ENCODE measurements around the gene SIRT3. TPM values are rescaled to one million over a fixed set of nuclear protein-coding genes. Genes with fewer than 3 reads are reported as not detected.

The SIRT3 gene
- total and polyA plus RNA-seq, 2 of the 4 experiments (the other 2 are of a cell fraction), result 5.4 to 18.6 TPM

- no peak for DNase-seq
- no peak overlapping the region for H2AK5ac ChIP-seq (ENCODE audit: low read depth, low read length)
- H3K14ac ChIP-seq (replicated peaks; ENCODE audit: low read depth, low read length), result no peak overlapping the region
- 80% methylated on average over 4 of the region's 13 CpGs; no CpG with 5 or more reads in 1 of the 2 experiments for WGBS, 2 experiments (ENCODE audit: extremely low coverage in 2 of 2, insufficient read length in 1 of 2)
- ChIA-PET POLR2A (ENCODE audit: unreplicated experiment) (interaction anchor here (0.6 kb wide), 1 partner anchor 31 kb away, joined by 3 read pairs; no protein-coding TSS in a partner anchor), CTCF (no interaction called here)
- peaks cover 12 to 39% of the 10 kb centered on the region in 2 experiments; a peak in 3 of 4 replicates for H3K79me1 ChIP-seq (ENCODE audit: low read depth in 1 of 2, low read length in 2 of 2)
- no peak for TF ChIP-seq USF2 (IDR thresholded peaks at IDR 0.05; ENCODE audit: low read depth, low read length)
- TF ChIP-seq MAZ (IDR thresholded peaks at IDR 0.05; ENCODE audit: borderline replicate concordance, low read depth, low read length), result no peak
- no peak for TF ChIP-seq RFX5 (IDR thresholded peaks at IDR 0.05; ENCODE audit: low read depth, low read length)
- no peak for TF ChIP-seq ELK1 (IDR thresholded peaks at IDR 0.05; ENCODE audit: borderline replicate concordance, low read depth, low read length)
- no peak for TF ChIP-seq RCOR1 (IDR thresholded peaks at IDR 0.05; ENCODE audit: insufficient replicate concordance, low read length)
- TF ChIP-seq CTCF (conservative IDR thresholded peaks at IDR 0.05; ENCODE audit: low read depth, low read length), result no peak
- TF ChIP-seq BHLHE40 (IDR thresholded peaks at IDR 0.05; ENCODE audit: low read depth, low read length), result no peak
- TF ChIP-seq MAFK (IDR thresholded peaks at IDR 0.05; ENCODE audit: low read depth, low read length), result no peak
- TF ChIP-seq RAD21 (IDR thresholded peaks at IDR 0.05; ENCODE audit: low read length), result no peak
- no peak for TF ChIP-seq NFE2L2 (IDR thresholded peaks at IDR 0.05; ENCODE audit: low read depth, low read length)
- no peak for TF ChIP-seq SMC3 (IDR thresholded peaks at IDR 0.05; ENCODE audit: low read depth, low read length)
- no peak for TF ChIP-seq CEBPB (IDR thresholded peaks at IDR 0.05; ENCODE audit: low read depth, low read length)
- no peak for TF ChIP-seq MXI1 (IDR thresholded peaks at IDR 0.05; ENCODE audit: borderline replicate concordance, low read depth, low read length)
- peaks cover 28% of the 10 kb centered on the region for H3K36me3 ChIP-seq (ENCODE audit: control insufficient read depth, insufficient read depth, low read length)
- H4K20me1 ChIP-seq (ENCODE audit: insufficient read depth, low read length), result peaks cover 32% of the 10 kb centered on the region
- H3K4me1 ChIP-seq (ENCODE audit: control insufficient read depth, insufficient read depth, low read length), result no peaks in the 10 kb centered on the region
- H2AFZ ChIP-seq (replicated peaks; ENCODE audit: low read length, poor library complexity), result no peak overlapping the region
- no peaks in the 10 kb centered on the region for H3K9me3 ChIP-seq (ENCODE audit: control insufficient read depth, insufficient read depth, low read length)
- H3K4ac ChIP-seq (ENCODE audit: low read depth, low read length), result no peak overlapping the region
- dilution Hi-C loops (cut with HindIII; ENCODE audit: low sequenced_read_pairs, unreplicated experiment), result no loop called here
- ATAC-seq (ENCODE audit: low read depth), result no peak; the same call in 1 of the 2 replicates
- no peak overlapping the region for H4K91ac ChIP-seq (ENCODE audit: insufficient read depth, low read depth, low read length)
- H4K8ac ChIP-seq (ENCODE audit: low read depth in 2 of 2, low read length in 2 of 2), result no peak overlapping the region
- H3K27me3 ChIP-seq (ENCODE audit: control insufficient read depth, insufficient read depth, low read length), result no peaks in the 10 kb centered on the region
- H2AK9ac ChIP-seq (replicated peaks; ENCODE audit: low read depth, low read length, poor library complexity), result no peak overlapping the region
- no TSS peak for BruUV-seq (replicated peaks)
- intact Hi-C loops (cut with micrococcal nuclease), result no loop called here
- no peak overlapping the region for H3K18ac ChIP-seq (ENCODE audit: low read depth, low read length)
- H3K4me3 ChIP-seq (ENCODE audit: insufficient read depth, low read depth, low read length), result no peak overlapping the region
- H2BK15ac ChIP-seq (ENCODE audit: low read depth, low read length), result no peak overlapping the region
- H2BK5ac ChIP-seq (ENCODE audit: low read depth, low read length, poor library complexity, severe bottlenecking), result no peak overlapping the region
- no peak overlapping the region for H3K23ac ChIP-seq (ENCODE audit: low read depth, low read length)
- no peak overlapping the region for H3K56ac ChIP-seq (ENCODE audit: extremely low read depth, insufficient read depth, low read length)
- H2BK120ac ChIP-seq (ENCODE audit: low read depth, low read length), result no peak overlapping the region
- H3K9me1 ChIP-seq (ENCODE audit: insufficient read depth, low read length), result peaks cover 20% of the 10 kb centered on the region
- no peak overlapping the region for H4K5ac ChIP-seq (ENCODE audit: low read depth, low read length)
- H2BK20ac ChIP-seq (ENCODE audit: low read depth, low read length), result no peak overlapping the region
- H3K9ac ChIP-seq (ENCODE audit: low read depth, low read length), result no peak overlapping the region
- no peak overlapping the region for H3K27ac ChIP-seq (ENCODE audit: insufficient read depth, low read length)
- in situ Hi-C loops (cut with MboI; ENCODE audit: low sequenced_read_pairs), result no loop called here
- H3K4me2 ChIP-seq (ENCODE audit: low read depth, low read length), result no peak overlapping the region
These were observed 37.0 kb downstream of the SIRT3 start for GRCh38 chr11:199004-199581.

Measured in IMR-90 (cell line).